Measurements from ENCODE around the gene ZP2. TPM values are rescaled to one million over a fixed set of nuclear protein-coding genes. Genes with fewer than 3 reads are reported as not detected.
"Not testable (repeated sequence)": the region's sequence is repeated elsewhere in the genome, so short reads cannot be mapped to it uniquely, and the experiment has no call there.

The ZP2 gene
- total RNA-seq, 1 donor from 2014 or later, result not detected

- DNase-seq (ENCODE audit: low read depth), result no peak
Measured at GRCh38 chr16:21217121-21217520, 5.7 kb upstream of the ZP2 start.

- DNase-seq (ENCODE audit: low read depth), result no peak
Measured at GRCh38 chr16:21214086-21214485, 2.7 kb upstream of the ZP2 start.

GRCh38 chr16:21208446-21209230 is 2.7 kb downstream of the ZP2 start:
- no peak for DNase-seq (ENCODE audit: low read depth)

- DNase-seq (ENCODE audit: low read depth), result no peak
Measured at GRCh38 chr16:21206550-21206949, 4.8 kb downstream of the ZP2 start.

GRCh38 chr16:21205303-21205702 is 6.1 kb downstream of the ZP2 start:
- DNase-seq (ENCODE audit: low read depth), result peak; percentile 53

GRCh38 chr16:21203155-21203797 is 8.1 kb downstream of the ZP2 start:
- DNase-seq (ENCODE audit: low read depth), result no peak

- DNase-seq (ENCODE audit: low read depth), result no peak
Measured at GRCh38 chr16:21199607-21200218, 11.7 kb downstream of the ZP2 start.

- no peak for DNase-seq (ENCODE audit: low read depth)
Measured at GRCh38 chr16:21197621-21198020, 13.8 kb downstream of the ZP2 start.

GRCh38 chr16:21197112-21197511 is 14.3 kb downstream of the ZP2 start:
- no peak for DNase-seq (ENCODE audit: low read depth)

- not testable (repeated sequence) for DNase-seq (ENCODE audit: low read depth)
Measured at GRCh38 chr16:21195330-21195729, 16.0 kb downstream of the ZP2 start.

- peak; percentile 62 for DNase-seq (ENCODE audit: low read depth)
Measured at GRCh38 chr16:21194771-21195301, 16.5 kb downstream of the ZP2 start.

GRCh38 chr16:21192991-21193390 is 18.4 kb downstream of the ZP2 start:
- DNase-seq (ENCODE audit: low read depth), result no peak

GRCh38 chr16:21190599-21190998 is 20.8 kb downstream of the ZP2 start:
- DNase-seq (ENCODE audit: low read depth), result no peak

GRCh38 chr16:21190013-21190412 is 21.4 kb downstream of the ZP2 start:
- DNase-seq (ENCODE audit: low read depth), result no peak

- DNase-seq (ENCODE audit: low read depth), result no peak
Measured at GRCh38 chr16:21189311-21189710, 22.1 kb downstream of the ZP2 start.

- DNase-seq (ENCODE audit: low read depth), result no peak
Measured at GRCh38 chr16:21186326-21186691, 25.1 kb downstream of the ZP2 start.

- no peak for DNase-seq (ENCODE audit: low read depth)
Measured at GRCh38 chr16:21185659-21186325, 25.6 kb downstream of the ZP2 start.

GRCh38 chr16:21184834-21185233 is 26.5 kb downstream of the ZP2 start:
- DNase-seq (ENCODE audit: low read depth), result no peak

GRCh38 chr16:21183995-21184394 is 27.4 kb downstream of the ZP2 start:
- no peak for DNase-seq (ENCODE audit: low read depth)

GRCh38 chr16:21179983-21180365 is 31.4 kb downstream of the ZP2 start:
- DNase-seq (ENCODE audit: low read depth), result no peak

- peak; percentile 17 for DNase-seq (ENCODE audit: low read depth)
Measured at GRCh38 chr16:21179126-21179982, 32.0 kb downstream of the ZP2 start.

Data from myocyte (in vitro differentiated cells).